ENCODE data around the gene DMPK. TPM values are rescaled to one million over a fixed set of nuclear protein-coding genes. Genes with fewer than 3 reads are reported as not detected.

DMPK gene
- polyA plus RNA-seq, 1 of the 3 experiments (the other 2 are of a cell fraction), result 92.2 TPM

GRCh38 chr19:45763691-45764294 is 18.5 kb downstream of the DMPK start (continued):
- TF ChIP-seq MAX (IDR thresholded peaks at IDR 0.05; ENCODE audit: low read depth), result no peak
- TF ChIP-seq RAD21 (IDR thresholded peaks at IDR 0.05; ENCODE audit: low read length), result no peak
- no peak for TF ChIP-seq CTCF (IDR thresholded peaks at IDR 0.05)

GRCh38 chr19:45762870-45763631 is 19.2 kb downstream of the DMPK start:
- peaks cover 0 to 17% of the 10 kb centered on the region in 2 experiments; a peak in 1 of 4 replicates for H3K4me1 ChIP-seq (ENCODE audit: control insufficient read depth in 1 of 2, insufficient read depth in 2 of 2, low read depth in 1 of 2, low read length in 1 of 2)
- no peaks in the 10 kb centered on the region for H3F3A ChIP-seq (replicated peaks; ENCODE audit: insufficient read depth)
- 93% methylated on average over 8 of the region's 15 CpGs for WGBS (ENCODE audit: low lambda C conversion rate)
- no peak overlapping the region for H3K4me2 ChIP-seq
- H3K79me2 ChIP-seq (ENCODE audit: insufficient read depth), result no peaks in the 10 kb centered on the region
- H3K9ac ChIP-seq, result no peak overlapping the region
- no peak overlapping the region for H2AFZ ChIP-seq (ENCODE audit: low read depth)
- peak; percentile 23 for DNase-seq
- H3K27ac ChIP-seq (ENCODE audit: low read depth in 2 of 2, low read length in 1 of 2), result no peak overlapping the region
- H3K9me2 ChIP-seq, result no peaks in the 10 kb centered on the region
- no peaks in the 10 kb centered on the region for H3K9me3 ChIP-seq
- H4K20me1 ChIP-seq (ENCODE audit: insufficient read depth), result no peaks in the 10 kb centered on the region
- TF ChIP-seq NRF1 (IDR thresholded peaks at IDR 0.05; ENCODE audit: low read depth, low read length) (no peak), RXRA (IDR thresholded peaks at IDR 0.05; ENCODE audit: borderline replicate concordance, low read depth) (no peak), JUND (IDR thresholded peaks at IDR 0.05) (no peak), SMC3 (IDR thresholded peaks at IDR 0.05; ENCODE audit: low read depth, low read length) (no peak), PBX3 (IDR thresholded peaks at IDR 0.05) (no peak), POLR2AphosphoS5 (IDR thresholded peaks at IDR 0.05; ENCODE audit: low read depth, low read length) (no peak), ZBTB33 (IDR thresholded peaks at IDR 0.05; ENCODE audit: borderline replicate concordance, low read depth) (no peak), RAD21 (IDR thresholded peaks at IDR 0.05; ENCODE audit: low read length) (no peak), MAX (IDR thresholded peaks at IDR 0.05; ENCODE audit: low read depth) (no peak), FOXJ3 (CRISPR knock-in tag; IDR thresholded peaks at IDR 0.05) (no peak)
- no peaks in the 10 kb centered on the region for H3K36me3 ChIP-seq (replicated peaks in 1 of 2; ENCODE audit: control insufficient read depth in 1 of 2, insufficient read depth in 2 of 2, low read length in 1 of 2)
- ChIA-PET CTCF (interaction anchor here (0.5 to 1.5 kb wide), 3 partner anchors 36 to 277 kb away, joined by 3 read pairs; no protein-coding TSS in a partner anchor), POLR2A (no interaction called here)
- no peaks in the 10 kb centered on the region for H3K27me3 ChIP-seq (ENCODE audit: insufficient read depth)
- H3K4me3 ChIP-seq (ENCODE audit: low read depth in 2 of 2, low read length in 1 of 2), result no peak overlapping the region
